Rectal smooth muscle tissue (tissue), 1 donor: Measurements from ENCODE around the gene ITPR1.
"Not testable (repeated sequence)": the region's sequence is repeated elsewhere in the genome, so short reads cannot be mapped to it uniquely, and the experiment has no call there.

ENCODE experiments used
- H3K27ac ChIP-seq: one replicate; pipeline ENCODE4 v1.7.0; 2013; ENCODE audit warnings: low read depth, low read length, inconsistent platforms
- H3K27me3 ChIP-seq: one replicate; pipeline ENCODE4 v1.7.0; 2013; ENCODE audit warnings: low read length; ENCODE audit not compliant: control insufficient read depth, insufficient read depth
- H3K36me3 ChIP-seq: one replicate; pipeline ENCODE4 v1.7.0; 2013; ENCODE audit warnings: low read length; ENCODE audit not compliant: control insufficient read depth, insufficient read depth
- H3K4me1 ChIP-seq: one replicate; pipeline ENCODE4 v1.7.0; 2013; ENCODE audit warnings: low read length; ENCODE audit not compliant: control insufficient read depth, insufficient read depth
- H3K4me3 ChIP-seq: one replicate; pipeline ENCODE4 v1.7.0; 2013; ENCODE audit warnings: low read length
- H3K9ac ChIP-seq: one replicate; pipeline ENCODE4 v1.7.0; 2013; ENCODE audit warnings: low read length

The ITPR1 gene

DNA sequence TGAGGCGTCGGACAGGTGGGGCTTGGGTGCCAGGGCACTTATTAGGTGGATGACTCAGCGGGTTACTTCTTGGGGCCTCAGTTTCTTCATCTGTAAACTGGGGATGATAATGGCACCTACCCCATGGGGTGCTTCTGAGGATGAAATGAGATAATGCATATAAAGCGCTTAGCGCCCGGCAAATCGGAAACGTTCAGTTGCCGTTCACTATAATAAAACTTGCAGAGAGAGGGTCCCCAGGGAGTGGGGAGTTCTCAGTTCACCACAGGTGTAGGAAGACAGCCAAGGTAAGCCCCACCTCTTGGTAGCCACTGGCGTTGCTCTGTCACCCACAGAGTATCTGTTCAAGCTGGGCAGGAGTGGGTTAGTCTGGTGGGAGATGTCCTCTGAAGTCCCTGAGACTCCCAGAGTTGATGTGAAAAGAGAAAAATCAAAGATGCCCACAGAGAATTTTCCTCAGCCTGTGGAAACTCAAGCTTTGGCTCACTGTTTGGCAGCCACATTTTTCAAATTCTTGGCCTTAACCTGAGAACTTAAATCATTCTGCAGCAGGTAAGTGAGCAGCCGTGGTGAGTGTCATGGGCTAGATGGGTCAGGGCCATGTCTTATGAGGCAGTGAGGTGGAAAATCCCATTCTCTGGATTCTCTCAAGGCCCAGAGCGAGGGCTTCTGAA, 264.6 kb downstream of the ITPR1 start:
- H3K36me3 ChIP-seq = no peaks in the 10 kb centered on the region
- no peak overlapping the region for H3K27ac ChIP-seq
- H3K4me1 ChIP-seq = no peaks in the 10 kb centered on the region
- H3K4me3 ChIP-seq = no peak overlapping the region
- no peaks in the 10 kb centered on the region for H3K27me3 ChIP-seq
- no peak overlapping the region for H3K9ac ChIP-seq

GRCh38 chr3:4758249-4758860, 265.2 kb downstream of the ITPR1 start:
- H3K4me1 ChIP-seq = no peaks in the 10 kb centered on the region
- H3K27ac ChIP-seq = no peak overlapping the region
- no peak overlapping the region for H3K9ac ChIP-seq
- H3K4me3 ChIP-seq = no peak overlapping the region
- H3K27me3 ChIP-seq = no peaks in the 10 kb centered on the region
- no peaks in the 10 kb centered on the region for H3K36me3 ChIP-seq

- Histone ChIP-seq H3K36me3 (no peaks in the 10 kb centered on the region), H3K4me1 (no peaks in the 10 kb centered on the region), H3K27me3 (no peaks in the 10 kb centered on the region), H3K4me3 (no peak overlapping the region), H3K27ac (no peak overlapping the region), H3K9ac (no peak overlapping the region)
Observed at GRCh38 chr3:4758957-4759656, 266.0 kb downstream of the ITPR1 start.

DNA sequence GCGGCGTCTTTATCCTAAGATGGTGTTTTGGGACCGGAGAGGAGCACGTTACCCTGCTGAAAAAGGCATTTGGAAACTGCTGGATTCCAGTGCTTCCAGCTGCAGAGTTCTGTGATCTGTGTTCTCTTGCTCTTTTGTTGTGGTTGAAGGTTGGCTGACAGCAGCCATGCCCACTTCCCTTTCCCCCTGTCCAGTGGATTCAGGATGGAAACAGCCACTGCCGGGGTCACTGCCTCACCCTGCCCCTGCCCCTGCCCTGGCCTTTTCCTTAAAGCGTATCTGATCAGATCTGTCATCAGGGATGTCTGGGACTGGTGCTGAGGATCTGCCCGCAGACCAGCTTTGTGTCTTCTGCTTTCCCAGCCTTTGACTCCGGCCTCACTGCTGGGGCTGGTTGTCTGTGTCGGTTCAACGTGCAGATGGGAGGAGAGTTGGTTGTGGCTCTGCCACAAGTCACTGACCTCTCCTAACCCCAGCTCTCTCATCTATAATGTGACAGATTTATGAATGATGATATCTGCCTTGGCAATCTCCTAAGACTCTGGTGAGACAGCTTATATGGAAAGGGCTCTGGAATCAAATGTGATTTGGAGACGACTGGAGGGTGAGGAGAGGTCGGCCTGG, 266.7 kb downstream of the ITPR1 start:
- no peak overlapping the region for H3K4me3 ChIP-seq
- no peaks in the 10 kb centered on the region for H3K27me3 ChIP-seq
- no peaks in the 10 kb centered on the region for H3K4me1 ChIP-seq
- no peak overlapping the region for H3K9ac ChIP-seq
- H3K27ac ChIP-seq = no peak overlapping the region
- no peaks in the 10 kb centered on the region for H3K36me3 ChIP-seq

GRCh38 chr3:4761759-4762158, 268.6 kb downstream of the ITPR1 start:
- H3K27me3 ChIP-seq = no peaks in the 10 kb centered on the region
- no peaks in the 10 kb centered on the region for H3K36me3 ChIP-seq
- H3K4me3 ChIP-seq = no peak overlapping the region
- H3K4me1 ChIP-seq = no peaks in the 10 kb centered on the region
- no peak overlapping the region for H3K27ac ChIP-seq
- H3K9ac ChIP-seq = no peak overlapping the region

DNA sequence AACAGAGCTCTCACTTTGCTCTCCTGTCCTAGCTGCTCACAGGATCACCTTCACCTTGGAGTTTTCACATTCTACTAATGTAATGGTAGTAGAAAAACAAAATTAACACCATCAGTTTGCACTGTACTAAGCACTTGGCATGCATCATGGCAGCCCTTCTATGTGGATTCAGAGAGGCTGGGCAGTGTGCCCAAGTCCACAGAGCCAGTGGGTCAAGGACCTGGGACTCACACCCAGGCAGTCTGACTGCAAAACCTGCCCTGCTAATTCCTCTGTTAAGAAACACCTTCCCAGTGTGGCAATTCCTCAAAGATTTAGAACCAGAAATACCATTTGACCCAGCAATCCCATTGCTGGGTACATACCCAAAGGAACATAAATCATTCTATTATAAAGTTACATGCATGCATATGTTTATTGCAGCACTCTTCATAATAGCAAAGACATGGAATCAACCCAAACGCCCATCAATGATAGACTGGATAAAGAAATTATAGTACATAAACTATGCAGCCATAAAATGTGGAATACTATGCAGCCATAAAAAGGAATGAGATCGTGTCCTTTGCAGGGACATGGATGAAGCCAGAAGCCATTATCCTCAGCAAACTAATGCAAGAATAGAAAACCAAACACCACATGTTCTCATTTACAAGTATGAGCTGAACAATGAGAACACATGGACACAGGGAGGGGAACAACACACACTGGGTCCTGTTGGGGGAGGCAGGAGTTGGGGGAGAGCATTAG, 269.5 kb downstream of the ITPR1 start:
- not testable (repeated sequence) for H3K27me3 ChIP-seq, H3K4me3 ChIP-seq, H3K36me3 ChIP-seq, H3K9ac ChIP-seq, H3K27ac ChIP-seq, H3K4me1 ChIP-seq

GRCh38 chr3:4763604-4764247, 270.6 kb downstream of the ITPR1 start:
- Histone ChIP-seq H3K27ac (no peak overlapping the region), H3K27me3 (no peaks in the 10 kb centered on the region), H3K9ac (no peak overlapping the region), H3K4me3 (no peak overlapping the region), H3K4me1 (no peaks in the 10 kb centered on the region), H3K36me3 (no peaks in the 10 kb centered on the region)

DNA sequence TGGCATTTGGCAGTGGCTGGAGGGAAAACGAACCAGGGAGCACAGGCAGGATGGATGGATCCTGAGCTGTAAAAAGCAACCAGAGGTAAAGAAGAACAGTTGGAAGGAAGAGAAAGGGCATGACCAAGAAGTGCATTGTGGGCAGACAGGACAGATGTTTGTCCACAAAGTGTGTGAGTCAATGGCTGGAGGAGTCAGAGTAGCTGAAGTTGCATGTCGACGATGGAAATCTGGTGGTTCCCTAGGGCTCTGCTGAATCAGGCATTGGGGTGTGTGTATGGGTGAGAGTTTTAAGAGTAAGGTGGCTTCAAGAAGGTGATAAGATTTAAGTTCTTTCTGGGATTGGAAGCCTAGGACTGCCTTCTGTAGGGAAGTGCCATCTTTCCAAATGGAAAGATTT, 272.1 kb downstream of the ITPR1 start:
- Histone ChIP-seq H3K9ac (no peak overlapping the region), H3K27ac (no peak overlapping the region), H3K36me3 (no peaks in the 10 kb centered on the region), H3K4me1 (no peaks in the 10 kb centered on the region), H3K4me3 (no peak overlapping the region), H3K27me3 (no peaks in the 10 kb centered on the region)

- Histone ChIP-seq H3K4me3 (no peak overlapping the region), H3K27me3 (no peaks in the 10 kb centered on the region), H3K4me1 (peaks cover 5% of the 10 kb centered on the region), H3K36me3 (no peaks in the 10 kb centered on the region), H3K27ac (no peak overlapping the region), H3K9ac (no peak overlapping the region)
Observed at GRCh38 chr3:4766263-4766662, 273.1 kb downstream of the ITPR1 start.

DNA sequence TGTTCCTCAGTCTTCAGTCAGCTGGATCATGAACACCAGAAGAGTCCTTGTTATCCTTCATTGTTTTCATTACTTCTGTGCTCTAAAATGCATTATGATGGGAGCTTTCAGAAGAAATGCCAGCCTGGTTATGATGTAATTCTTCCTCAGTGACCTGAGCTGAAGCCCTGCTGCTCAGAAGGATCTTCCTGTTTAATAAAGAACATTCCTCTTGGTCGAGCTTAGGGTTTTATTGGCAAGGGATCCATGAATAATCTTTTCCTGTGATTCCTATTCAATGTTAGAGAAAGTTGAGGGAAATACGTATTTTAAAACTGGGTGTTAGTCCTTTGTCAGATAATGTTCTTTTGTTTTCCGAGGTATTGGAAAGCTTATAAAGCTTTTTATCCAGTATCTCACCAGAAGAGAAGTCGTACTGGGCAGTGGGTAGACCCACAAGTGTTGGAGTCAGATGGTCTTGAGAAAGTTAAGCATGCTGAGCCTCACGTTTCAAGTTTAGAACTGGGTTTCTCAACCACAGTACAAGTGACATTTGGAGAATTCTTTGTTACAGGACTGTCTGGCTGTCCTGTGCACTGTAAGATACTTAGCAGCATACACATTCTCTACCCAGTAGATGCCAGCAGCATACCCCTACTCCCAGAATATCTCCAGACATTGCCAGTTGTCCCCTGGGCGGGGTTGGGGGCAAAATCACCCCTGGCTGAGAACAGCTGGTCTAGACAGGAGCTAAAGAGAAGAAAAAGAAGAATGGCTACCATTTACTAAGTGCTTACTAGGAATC, 273.8 kb downstream of the ITPR1 start:
- Histone ChIP-seq H3K4me3 (no peak overlapping the region), H3K9ac (no peak overlapping the region), H3K27ac (no peak overlapping the region), H3K27me3 (no peaks in the 10 kb centered on the region), H3K36me3 (no peaks in the 10 kb centered on the region), H3K4me1 (peaks cover 12% of the 10 kb centered on the region)

- Histone ChIP-seq H3K4me1 (peaks cover 22% of the 10 kb centered on the region), H3K36me3 (no peaks in the 10 kb centered on the region), H3K27ac (no peak overlapping the region), H3K27me3 (no peaks in the 10 kb centered on the region), H3K4me3 (no peak overlapping the region), H3K9ac (no peak overlapping the region)
Observed at GRCh38 chr3:4768021-4768420, 274.9 kb downstream of the ITPR1 start.
